Measurements from ENCODE around the gene CACNA2D2.

The CACNA2D2 gene

DNA sequence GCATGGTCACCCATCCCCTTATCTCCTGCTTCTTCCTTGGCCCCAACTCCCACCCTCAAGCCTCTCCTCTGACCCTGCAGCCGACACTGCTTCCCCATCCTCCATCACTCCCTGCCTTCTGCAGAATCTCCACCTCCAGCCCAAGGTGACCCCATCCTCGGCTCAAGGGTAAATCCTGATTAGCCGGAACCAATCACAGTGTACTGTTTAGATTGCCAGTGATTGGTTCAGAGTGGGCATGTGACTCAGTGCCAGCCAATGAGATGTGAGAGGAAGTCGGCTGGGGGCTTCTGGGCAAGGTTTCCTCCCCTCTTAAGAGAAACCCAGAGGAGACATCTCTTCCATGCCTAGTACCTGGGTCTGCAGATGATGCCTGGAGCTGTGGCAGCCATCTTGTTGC lies 10.3 kb downstream of the CACNA2D2 start:
- CTCF ChIA-PET, result interaction anchor here (0.8 kb wide), 1 partner anchor 49 kb away, joined by 6 read pairs; no protein-coding TSS in a partner anchor
- TF ChIP-seq, protein P1, sequence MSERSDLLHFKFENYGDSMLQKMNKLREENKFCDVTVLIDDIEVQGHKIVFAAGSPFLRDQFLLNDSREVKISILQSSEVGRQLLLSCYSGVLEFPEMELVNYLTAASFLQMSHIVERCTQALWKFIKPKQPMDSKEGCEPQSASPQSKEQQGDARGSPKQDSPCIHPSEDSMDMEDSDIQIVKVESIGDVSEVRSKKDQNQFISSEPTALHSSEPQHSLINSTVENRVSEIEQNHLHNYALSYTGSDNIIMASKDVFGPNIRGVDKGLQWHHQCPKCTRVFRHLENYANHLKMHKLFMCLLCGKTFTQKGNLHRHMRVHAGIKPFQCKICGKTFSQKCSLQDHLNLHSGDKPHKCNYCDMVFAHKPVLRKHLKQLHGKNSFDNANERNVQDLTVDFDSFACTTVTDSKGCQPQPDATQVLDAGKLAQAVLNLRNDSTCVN (tag by site-specific recombination; optimal IDR thresholded peaks at IDR 0.05), result no peak
- no peak for TF ChIP-seq ZNF600 (tag by site-specific recombination; IDR thresholded peaks at IDR 0.05)
- TF ChIP-seq, protein P2, sequence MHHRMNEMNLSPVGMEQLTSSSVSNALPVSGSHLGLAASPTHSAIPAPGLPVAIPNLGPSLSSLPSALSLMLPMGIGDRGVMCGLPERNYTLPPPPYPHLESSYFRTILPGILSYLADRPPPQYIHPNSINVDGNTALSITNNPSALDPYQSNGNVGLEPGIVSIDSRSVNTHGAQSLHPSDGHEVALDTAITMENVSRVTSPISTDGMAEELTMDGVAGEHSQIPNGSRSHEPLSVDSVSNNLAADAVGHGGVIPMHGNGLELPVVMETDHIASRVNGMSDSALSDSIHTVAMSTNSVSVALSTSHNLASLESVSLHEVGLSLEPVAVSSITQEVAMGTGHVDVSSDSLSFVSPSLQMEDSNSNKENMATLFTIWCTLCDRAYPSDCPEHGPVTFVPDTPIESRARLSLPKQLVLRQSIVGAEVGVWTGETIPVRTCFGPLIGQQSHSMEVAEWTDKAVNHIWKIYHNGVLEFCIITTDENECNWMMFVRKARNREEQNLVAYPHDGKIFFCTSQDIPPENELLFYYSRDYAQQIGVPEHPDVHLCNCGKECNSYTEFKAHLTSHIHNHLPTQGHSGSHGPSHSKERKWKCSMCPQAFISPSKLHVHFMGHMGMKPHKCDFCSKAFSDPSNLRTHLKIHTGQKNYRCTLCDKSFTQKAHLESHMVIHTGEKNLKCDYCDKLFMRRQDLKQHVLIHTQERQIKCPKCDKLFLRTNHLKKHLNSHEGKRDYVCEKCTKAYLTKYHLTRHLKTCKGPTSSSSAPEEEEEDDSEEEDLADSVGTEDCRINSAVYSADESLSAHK (tag by site-specific recombination; IDR thresholded peaks at IDR 0.05), result no peak
- TF ChIP-seq, protein P3, sequence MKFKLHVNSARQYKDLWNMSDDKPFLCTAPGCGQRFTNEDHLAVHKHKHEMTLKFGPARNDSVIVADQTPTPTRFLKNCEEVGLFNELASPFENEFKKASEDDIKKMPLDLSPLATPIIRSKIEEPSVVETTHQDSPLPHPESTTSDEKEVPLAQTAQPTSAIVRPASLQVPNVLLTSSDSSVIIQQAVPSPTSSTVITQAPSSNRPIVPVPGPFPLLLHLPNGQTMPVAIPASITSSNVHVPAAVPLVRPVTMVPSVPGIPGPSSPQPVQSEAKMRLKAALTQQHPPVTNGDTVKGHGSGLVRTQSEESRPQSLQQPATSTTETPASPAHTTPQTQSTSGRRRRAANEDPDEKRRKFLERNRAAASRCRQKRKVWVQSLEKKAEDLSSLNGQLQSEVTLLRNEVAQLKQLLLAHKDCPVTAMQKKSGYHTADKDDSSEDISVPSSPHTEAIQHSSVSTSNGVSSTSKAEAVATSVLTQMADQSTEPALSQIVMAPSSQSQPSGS (tag by site-specific recombination; IDR thresholded peaks at IDR 0.05; ENCODE audit: low read depth), result no peak
- TF ChIP-seq ZNF677 (tag by site-specific recombination; IDR thresholded peaks at IDR 0.05), result no peak
- TF ChIP-seq ZNF2 (tag by site-specific recombination; IDR thresholded peaks at IDR 0.05), result no peak
- TF ChIP-seq IKZF3 (tag by site-specific recombination; IDR thresholded peaks at IDR 0.05), result no peak
- no peak for TF ChIP-seq ZNF114 (tag by site-specific recombination; IDR thresholded peaks at IDR 0.05)
- no peak for TF ChIP-seq ZNF626 (tag by site-specific recombination; IDR thresholded peaks at IDR 0.05)
- TF ChIP-seq, protein P4, sequence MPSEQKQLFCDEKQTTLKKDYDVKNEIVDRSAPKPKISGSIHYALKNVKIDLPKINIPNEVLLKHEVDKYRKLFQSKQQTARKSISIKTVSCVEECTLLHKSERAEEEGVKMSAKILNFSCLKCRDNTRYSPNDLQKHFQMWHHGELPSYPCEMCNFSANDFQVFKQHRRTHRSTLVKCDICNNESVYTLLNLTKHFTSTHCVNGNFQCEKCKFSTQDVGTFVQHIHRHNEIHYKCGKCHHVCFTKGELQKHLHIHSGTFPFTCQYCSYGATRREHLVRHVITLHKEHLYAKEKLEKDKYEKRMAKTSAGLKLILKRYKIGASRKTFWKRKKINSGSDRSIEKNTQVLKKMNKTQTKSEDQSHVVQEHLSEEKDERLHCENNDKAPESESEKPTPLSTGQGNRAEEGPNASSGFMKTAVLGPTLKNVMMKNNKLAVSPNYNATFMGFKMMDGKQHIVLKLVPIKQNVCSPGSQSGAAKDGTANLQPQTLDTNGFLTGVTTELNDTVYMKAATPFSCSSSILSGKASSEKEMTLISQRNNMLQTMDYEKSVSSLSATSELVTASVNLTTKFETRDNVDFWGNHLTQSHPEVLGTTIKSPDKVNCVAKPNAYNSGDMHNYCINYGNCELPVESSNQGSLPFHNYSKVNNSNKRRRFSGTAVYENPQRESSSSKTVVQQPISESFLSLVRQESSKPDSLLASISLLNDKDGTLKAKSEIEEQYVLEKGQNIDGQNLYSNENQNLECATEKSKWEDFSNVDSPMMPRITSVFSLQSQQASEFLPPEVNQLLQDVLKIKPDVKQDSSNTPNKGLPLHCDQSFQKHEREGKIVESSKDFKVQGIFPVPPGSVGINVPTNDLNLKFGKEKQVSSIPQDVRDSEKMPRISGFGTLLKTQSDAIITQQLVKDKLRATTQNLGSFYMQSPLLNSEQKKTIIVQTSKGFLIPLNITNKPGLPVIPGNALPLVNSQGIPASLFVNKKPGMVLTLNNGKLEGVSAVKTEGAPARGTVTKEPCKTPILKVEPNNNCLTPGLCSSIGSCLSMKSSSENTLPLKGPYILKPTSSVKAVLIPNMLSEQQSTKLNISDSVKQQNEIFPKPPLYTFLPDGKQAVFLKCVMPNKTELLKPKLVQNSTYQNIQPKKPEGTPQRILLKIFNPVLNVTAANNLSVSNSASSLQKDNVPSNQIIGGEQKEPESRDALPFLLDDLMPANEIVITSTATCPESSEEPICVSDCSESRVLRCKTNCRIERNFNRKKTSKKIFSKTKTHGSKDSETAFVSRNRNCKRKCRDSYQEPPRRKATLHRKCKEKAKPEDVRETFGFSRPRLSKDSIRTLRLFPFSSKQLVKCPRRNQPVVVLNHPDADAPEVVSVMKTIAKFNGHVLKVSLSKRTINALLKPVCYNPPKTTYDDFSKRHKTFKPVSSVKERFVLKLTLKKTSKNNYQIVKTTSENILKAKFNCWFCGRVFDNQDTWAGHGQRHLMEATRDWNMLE (tag by site-specific recombination; conservative IDR thresholded peaks at IDR 0.05; ENCODE audit: low read depth), result no peak
- TF ChIP-seq, protein P5, sequence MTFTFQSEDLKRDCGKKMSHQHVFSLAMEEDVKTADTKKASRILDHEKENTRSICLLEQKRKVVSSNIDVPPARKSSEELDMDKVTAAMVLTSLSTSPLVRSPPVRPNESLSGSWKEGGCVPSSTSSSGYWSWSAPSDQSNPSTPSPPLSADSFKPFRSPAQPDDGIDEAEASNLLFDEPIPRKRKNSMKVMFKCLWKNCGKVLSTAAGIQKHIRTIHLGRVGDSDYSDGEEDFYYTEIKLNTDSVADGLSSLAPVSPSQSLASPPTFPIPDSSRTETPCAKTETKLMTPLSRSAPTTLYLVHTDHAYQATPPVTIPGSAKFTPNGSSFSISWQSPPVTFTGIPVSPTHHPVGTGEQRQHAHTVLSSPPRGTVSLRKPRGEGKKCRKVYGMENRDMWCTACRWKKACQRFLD (tag by site-specific recombination; IDR thresholded peaks at IDR 0.05), result no peak
- TF ChIP-seq ZNF23 (tag by site-specific recombination; IDR thresholded peaks at IDR 0.05; ENCODE audit: borderline replicate concordance), result no peak
- no peak for TF ChIP-seq ZNF76 (tag by site-specific recombination; IDR thresholded peaks at IDR 0.05; ENCODE audit: borderline replicate concordance, low read depth)
- TF ChIP-seq, protein P6, sequence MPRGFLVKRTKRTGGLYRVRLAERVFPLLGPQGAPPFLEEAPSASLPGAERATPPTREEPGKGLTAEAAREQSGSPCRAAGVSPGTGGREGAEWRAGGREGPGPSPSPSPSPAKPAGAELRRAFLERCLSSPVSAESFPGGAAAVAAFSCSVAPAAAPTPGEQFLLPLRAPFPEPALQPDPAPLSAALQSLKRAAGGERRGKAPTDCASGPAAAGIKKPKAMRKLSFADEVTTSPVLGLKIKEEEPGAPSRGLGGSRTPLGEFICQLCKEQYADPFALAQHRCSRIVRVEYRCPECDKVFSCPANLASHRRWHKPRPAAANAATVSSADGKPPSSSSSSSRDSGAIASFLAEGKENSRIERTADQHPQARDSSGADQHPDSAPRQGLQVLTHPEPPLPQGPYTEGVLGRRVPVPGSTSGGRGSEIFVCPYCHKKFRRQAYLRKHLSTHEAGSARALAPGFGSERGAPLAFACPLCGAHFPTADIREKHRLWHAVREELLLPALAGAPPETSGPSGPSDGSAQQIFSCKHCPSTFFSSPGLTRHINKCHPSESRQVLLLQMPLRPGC (tag by site-specific recombination; IDR thresholded peaks at IDR 0.05), result no peak
- no peak for TF ChIP-seq ZNF624 (tag by site-specific recombination; IDR thresholded peaks at IDR 0.05)
- POLR2A ChIA-PET, result no interaction called here
- Histone ChIP-seq H3K36me3 (ENCODE audit: control insufficient read depth in 2 of 2, insufficient read depth in 1 of 2, low read length in 2 of 2) (no peaks in the 10 kb centered on the region), H3K9me3 (ENCODE audit: control insufficient read depth, insufficient read depth, low read depth, low read length) (no peaks in the 10 kb centered on the region), H3K4me1 (ENCODE audit: control insufficient read depth, insufficient read depth, low read length) (no peaks in the 10 kb centered on the region), H3K4me3 (ENCODE audit: low read depth, low read length) (no peak overlapping the region), H3K27ac (ENCODE audit: extremely low read depth, low read depth, low read length) (no peak overlapping the region)

Measured in HEK293 (cell line).